ENCODE data around the gene OOSP3. TPM values are rescaled to one million over a fixed set of nuclear protein-coding genes. Genes with fewer than 3 reads are reported as not detected.
"Not testable (repeated sequence)": the region's sequence is repeated elsewhere in the genome, so short reads cannot be mapped to it uniquely, and the experiment has no call there.

The OOSP3 gene
- total RNA-seq, 4 donors from 2014 or later: not detected

DNA sequence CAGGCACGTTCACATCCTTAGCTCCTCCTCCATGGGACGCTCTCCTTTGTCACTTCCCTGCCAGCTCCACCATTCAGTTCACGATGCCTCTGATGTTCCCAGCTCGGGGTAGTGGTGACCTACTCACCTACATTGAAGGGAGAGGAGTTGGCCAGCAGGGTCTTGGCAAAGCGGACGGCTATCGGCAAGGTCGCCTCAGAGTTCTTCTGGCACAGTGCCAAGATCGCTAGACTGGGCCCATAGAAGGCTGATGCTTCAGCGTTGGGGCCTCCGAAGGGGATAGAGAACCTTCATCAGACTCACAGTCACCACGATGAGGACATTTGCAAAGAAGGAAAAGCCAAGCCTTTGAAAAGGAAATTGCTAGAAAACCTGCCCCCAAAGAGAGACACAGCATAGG is 36.3 kb upstream of the OOSP3 start:
- Histone ChIP-seq H3K4me3 (no peak overlapping the region), H3K27me3 (no peaks in the 10 kb centered on the region), H3K9me3 (no peaks in the 10 kb centered on the region), H3K27ac (no peak overlapping the region), H3K4me1 (no peaks in the 10 kb centered on the region), H3K36me3 (no peaks in the 10 kb centered on the region)
- intact Hi-C loops (cut with DNase I): no loop called here
- DNase-seq: no peak
- TF ChIP-seq, protein P1, sequence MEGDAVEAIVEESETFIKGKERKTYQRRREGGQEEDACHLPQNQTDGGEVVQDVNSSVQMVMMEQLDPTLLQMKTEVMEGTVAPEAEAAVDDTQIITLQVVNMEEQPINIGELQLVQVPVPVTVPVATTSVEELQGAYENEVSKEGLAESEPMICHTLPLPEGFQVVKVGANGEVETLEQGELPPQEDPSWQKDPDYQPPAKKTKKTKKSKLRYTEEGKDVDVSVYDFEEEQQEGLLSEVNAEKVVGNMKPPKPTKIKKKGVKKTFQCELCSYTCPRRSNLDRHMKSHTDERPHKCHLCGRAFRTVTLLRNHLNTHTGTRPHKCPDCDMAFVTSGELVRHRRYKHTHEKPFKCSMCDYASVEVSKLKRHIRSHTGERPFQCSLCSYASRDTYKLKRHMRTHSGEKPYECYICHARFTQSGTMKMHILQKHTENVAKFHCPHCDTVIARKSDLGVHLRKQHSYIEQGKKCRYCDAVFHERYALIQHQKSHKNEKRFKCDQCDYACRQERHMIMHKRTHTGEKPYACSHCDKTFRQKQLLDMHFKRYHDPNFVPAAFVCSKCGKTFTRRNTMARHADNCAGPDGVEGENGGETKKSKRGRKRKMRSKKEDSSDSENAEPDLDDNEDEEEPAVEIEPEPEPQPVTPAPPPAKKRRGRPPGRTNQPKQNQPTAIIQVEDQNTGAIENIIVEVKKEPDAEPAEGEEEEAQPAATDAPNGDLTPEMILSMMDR (IDR thresholded peaks at IDR 0.05): no peak
- no peak for TF ChIP-seq POLR2A (IDR thresholded peaks at IDR 0.05)
- 76 to 90% methylated on average over 3 to 12 of the region's 12 CpGs for WGBS, 2 donors

DNA sequence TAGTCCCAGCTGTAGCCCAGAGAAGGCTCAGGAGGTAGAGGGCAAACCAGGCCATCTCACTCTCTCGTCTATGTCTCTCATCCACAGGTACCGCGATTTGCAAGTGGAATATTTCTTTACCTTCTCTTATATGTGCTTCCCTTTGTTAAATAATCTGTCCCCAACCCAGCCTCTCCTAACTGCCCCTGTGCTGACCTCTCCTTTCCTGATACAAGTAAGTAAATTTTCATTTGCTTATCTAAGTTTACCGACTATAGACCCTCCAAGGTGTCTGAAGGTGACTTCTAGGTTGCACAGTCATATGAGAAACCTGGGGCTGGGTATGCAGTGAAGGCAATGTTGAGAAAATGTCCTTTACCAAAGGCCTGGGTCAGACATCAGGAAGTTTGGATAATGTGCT is 33.2 kb upstream of the OOSP3 start, which contains the start of gene CBLIF:
CBLIF (minus strand) TSS at position 101 of the 400 bp plus-strand sequence; CDS start at position 55, 46 bp downstream.
- Histone ChIP-seq H3K4me3 (no peak within 1 kb of the TSS), H3K27me3 (no peaks in the 10 kb centered on the region), H3K4me1 (no peaks in the 10 kb centered on the region), H3K36me3 (no peaks in the 10 kb centered on the region), H3K27ac (no peak within 1 kb of the TSS), H3K9me3 (no peaks in the 10 kb centered on the region)
- DNase-seq: no peak
- intact Hi-C loops (cut with DNase I): no loop called here
- TF ChIP-seq, protein P1 (IDR thresholded peaks at IDR 0.05): no peak
- TF ChIP-seq POLR2A (IDR thresholded peaks at IDR 0.05): no peak
- 49 to 73% methylated on average over 4 of the region's 4 CpGs for WGBS, 2 donors

DNA sequence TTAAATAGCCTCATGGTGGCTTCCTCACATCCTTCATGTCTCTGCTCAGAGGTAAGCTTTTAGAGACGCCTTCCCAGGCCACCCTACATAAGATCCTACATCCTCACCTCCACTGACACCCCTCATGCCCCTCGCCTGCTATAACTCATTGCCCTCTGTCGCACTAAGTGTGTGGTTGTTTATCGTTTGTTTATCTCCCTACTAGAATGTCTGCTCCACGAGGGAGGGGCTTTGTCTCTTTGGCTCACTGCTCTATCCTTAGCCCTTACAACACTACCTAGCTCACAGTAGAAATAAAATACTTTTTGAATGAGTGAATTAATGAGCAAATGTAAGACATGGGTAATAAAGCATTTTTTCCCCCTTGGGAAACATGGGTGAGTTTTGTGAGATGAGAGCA is 32.0 kb upstream of the OOSP3 start:
- H3K36me3 ChIP-seq: no peaks in the 10 kb centered on the region
- no peak for TF ChIP-seq POLR2A (IDR thresholded peaks at IDR 0.05)
- no peaks in the 10 kb centered on the region for H3K4me1 ChIP-seq
- WGBS, 2 donors: 68 to 69% methylated on average over 5 of the region's 5 CpGs
- no peaks in the 10 kb centered on the region for H3K27me3 ChIP-seq
- H3K9me3 ChIP-seq: no peaks in the 10 kb centered on the region
- no peak overlapping the region for H3K27ac ChIP-seq
- no peak overlapping the region for H3K4me3 ChIP-seq
- DNase-seq: no peak
- intact Hi-C loops (cut with DNase I): no loop called here

DNA sequence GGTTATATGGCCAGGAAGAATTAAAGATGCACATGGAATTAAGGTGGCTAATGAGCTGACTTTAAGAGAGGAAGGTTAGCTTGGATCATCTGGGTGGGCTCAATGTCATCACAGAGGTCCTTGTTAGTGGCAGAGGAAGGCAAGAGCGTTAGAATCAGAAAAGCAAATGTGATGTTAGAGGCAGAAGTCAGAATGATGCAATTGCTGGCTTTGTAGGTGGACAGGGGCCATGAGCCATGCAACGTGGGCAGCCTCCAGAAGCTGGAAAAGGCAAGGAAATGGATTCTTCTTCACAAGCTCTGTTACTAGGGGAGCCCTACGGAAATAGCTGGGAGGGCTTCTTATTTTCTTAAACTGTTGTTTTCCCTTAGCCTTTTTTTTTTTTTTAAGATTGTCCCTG is 31.0 kb upstream of the OOSP3 start:
- no peak for DNase-seq
- H3K27ac ChIP-seq: no peak overlapping the region
- H3K4me3 ChIP-seq: no peak overlapping the region
- H3K4me1 ChIP-seq: no peaks in the 10 kb centered on the region
- H3K9me3 ChIP-seq: no peaks in the 10 kb centered on the region
- WGBS, 2 donors: 62 to 67% methylated on average over 3 of the region's 3 CpGs
- no peaks in the 10 kb centered on the region for H3K36me3 ChIP-seq
- H3K27me3 ChIP-seq: no peaks in the 10 kb centered on the region
- intact Hi-C loops (cut with DNase I): no loop called here
- no peak for TF ChIP-seq POLR2A (IDR thresholded peaks at IDR 0.05)
- TF ChIP-seq, protein P1 (IDR thresholded peaks at IDR 0.05): no peak

DNA sequence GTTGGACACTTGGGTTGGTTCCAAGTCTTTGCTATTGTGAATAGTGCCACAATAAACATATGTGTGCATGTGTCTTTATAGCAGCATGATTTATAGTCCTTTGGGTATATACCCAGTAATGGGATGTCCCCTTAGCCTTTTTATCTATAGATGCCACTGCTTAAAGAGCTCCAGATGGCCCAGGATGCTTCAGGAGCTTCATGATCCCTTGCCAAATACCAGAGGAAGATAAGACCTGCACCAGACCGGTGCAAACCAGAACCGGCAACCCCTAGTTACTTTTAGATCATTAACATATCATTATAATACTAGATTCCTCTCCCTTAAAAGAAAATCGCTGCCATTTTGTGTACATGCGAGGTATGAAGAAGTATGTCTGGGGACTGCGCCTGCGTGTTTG is 30.1 kb upstream of the OOSP3 start:
- H3K36me3 ChIP-seq; H3K27ac ChIP-seq; H3K9me3 ChIP-seq; H3K4me1 ChIP-seq; DNase-seq; H3K4me3 ChIP-seq; intact Hi-C loops (cut with DNase I); H3K27me3 ChIP-seq: not testable (repeated sequence)
- 92 to 98% methylated on average over 6 of the region's 6 CpGs for WGBS, 2 donors

DNA sequence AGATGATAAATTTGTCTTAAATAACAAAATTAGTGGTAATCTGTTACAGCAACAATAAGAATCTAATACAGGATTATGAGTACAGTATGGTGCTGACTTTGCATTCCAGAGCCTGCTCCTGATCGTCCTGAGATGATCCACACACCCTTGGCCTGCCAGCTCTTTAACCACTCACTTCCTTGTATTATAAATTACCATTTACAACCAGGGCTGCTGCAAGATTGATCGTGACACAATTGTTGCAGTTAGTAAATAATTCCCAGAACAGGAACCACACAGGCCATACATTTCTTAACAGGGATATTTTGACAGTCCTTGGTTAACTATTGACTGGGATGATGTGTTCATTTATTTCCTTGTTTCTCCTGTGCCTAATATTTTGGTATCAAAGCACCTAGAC is 29.5 kb upstream of the OOSP3 start:
- no peak for DNase-seq
- WGBS, 2 donors: 8 to 27% methylated on average over 2 of the region's 2 CpGs
- intact Hi-C loops (cut with DNase I): no loop called here
- no peaks in the 10 kb centered on the region for H3K4me1 ChIP-seq
- TF ChIP-seq, protein P1 (IDR thresholded peaks at IDR 0.05): no peak
- no peak for TF ChIP-seq POLR2A (IDR thresholded peaks at IDR 0.05)
- no peaks in the 10 kb centered on the region for H3K9me3 ChIP-seq
- no peak overlapping the region for H3K4me3 ChIP-seq
- H3K27me3 ChIP-seq: no peaks in the 10 kb centered on the region
- no peak overlapping the region for H3K27ac ChIP-seq
- no peaks in the 10 kb centered on the region for H3K36me3 ChIP-seq

DNA sequence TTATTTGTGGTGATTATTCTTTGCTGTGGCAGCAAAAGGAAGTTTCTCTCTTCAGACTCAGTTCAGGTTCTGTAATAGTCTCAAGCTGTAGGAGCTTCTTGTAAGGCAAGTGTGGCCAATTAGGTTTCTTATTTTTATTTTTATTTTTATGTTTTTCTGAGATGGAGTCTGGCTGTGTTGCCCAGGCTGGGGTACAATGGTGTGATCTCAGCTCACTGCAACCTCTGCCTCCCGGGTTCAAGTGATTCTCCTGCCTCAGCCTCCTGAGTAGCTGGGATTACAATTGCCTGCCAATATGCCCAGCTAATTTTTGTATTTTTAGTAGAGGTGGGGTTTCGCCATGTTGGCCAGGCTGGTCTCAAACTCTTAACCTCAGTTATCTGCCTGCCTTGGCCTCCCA is 29.0 kb upstream of the OOSP3 start:
- H3K27me3 ChIP-seq; intact Hi-C loops (cut with DNase I); H3K27ac ChIP-seq; H3K4me1 ChIP-seq; H3K9me3 ChIP-seq; DNase-seq; H3K36me3 ChIP-seq; H3K4me3 ChIP-seq: not testable (repeated sequence)
- WGBS, 2 donors: 87 to 92% methylated on average over 2 of the region's 2 CpGs

DNA sequence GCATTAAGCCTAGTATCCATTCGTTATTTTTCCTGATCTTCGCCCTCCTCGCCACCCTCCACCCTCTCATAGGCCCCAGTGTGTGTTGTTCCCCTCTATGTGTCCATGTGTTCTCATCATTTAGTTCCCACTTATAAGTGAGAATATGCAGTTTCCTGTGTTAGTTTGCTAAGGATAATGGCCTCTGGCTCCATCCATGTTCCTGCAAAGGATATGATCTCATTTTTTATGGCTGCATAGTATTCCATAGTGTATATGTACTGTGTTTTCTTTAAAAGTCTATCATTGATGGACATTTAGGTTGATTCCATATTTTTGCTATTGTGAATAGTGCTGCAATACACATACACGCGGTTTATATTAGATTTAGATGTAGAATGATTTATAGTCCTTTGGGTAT is 27.2 kb upstream of the OOSP3 start:
- H3K4me1 ChIP-seq; H3K36me3 ChIP-seq; intact Hi-C loops (cut with DNase I); H3K27me3 ChIP-seq; DNase-seq; H3K27ac ChIP-seq; H3K4me3 ChIP-seq; H3K9me3 ChIP-seq: not testable (repeated sequence)
- 85 to 89% methylated on average over 5 of the region's 5 CpGs for WGBS, 2 donors

Measured in esophagus squamous epithelium (tissue), 5 donors.